ENCODE data around the gene BLM. TPM values are rescaled to one million over a fixed set of nuclear protein-coding genes. Genes with fewer than 3 reads are reported as not detected.

BLM gene
- total and polyA plus RNA-seq, 2 of the 8 experiments (the other 6 are each of a cell fraction or from before 2014, with no cell fraction given), result 15.2 to 46.7 TPM

- TF ChIP-seq CTCF (IDR thresholded peaks at IDR 0.05; ENCODE audit: control extremely low read depth in 1 of 3, insufficient read depth in 1 of 3, low read depth in 1 of 3, low read length in 3 of 3) (peak; percentile 7 to 42 (median 22); a peak in 3 of 4 replicates), RXRA (IDR thresholded peaks at IDR 0.05; ENCODE audit: insufficient read depth, low read depth, low read length) (no peak), TCF12 (IDR thresholded peaks at IDR 0.05; ENCODE audit: low read depth, low read length) (no peak), KDM4A (IDR thresholded peaks at IDR 0.05; ENCODE audit: low read depth, low read length, severe bottlenecking) (peak; percentile 60), GTF2F1 (IDR thresholded peaks at IDR 0.05; ENCODE audit: borderline replicate concordance, low read depth, low read length) (peak; percentile 23; the same call in 1 of the 2 replicates), ASH2L (IDR thresholded peaks at IDR 0.05; ENCODE audit: low read length) (peak; percentile 83), TAF1 (IDR thresholded peaks at IDR 0.05; ENCODE audit: low read depth, low read length) (peak; percentile 96), SP1 (IDR thresholded peaks at IDR 0.05; ENCODE audit: low read depth, low read length) (peak; percentile 82), JUN (IDR thresholded peaks at IDR 0.05; ENCODE audit: low read depth, low read length) (0 out of 2 replicates have a peak, but pooled peaks have one; percentile 8), SP4 (IDR thresholded peaks at IDR 0.05; ENCODE audit: low read length) (peak; percentile 79; the same call in 1 of the 2 replicates), POU5F1 (IDR thresholded peaks at IDR 0.05; ENCODE audit: low read depth, low read length) (no peak), YY1 (IDR thresholded peaks at IDR 0.05; ENCODE audit: low read depth, low read length) (no peak; the same call in 1 of the 2 replicates), USF2 (IDR thresholded peaks at IDR 0.05; ENCODE audit: low read length) (peak; percentile 69; the same call in 1 of the 2 replicates), CREB1 (IDR thresholded peaks at IDR 0.05) (peak; percentile 49), POLR2A (IDR thresholded peaks at IDR 0.05; ENCODE audit: control extremely low read depth in 1 of 2, low read depth in 2 of 2, low read length in 2 of 2) (peak; percentile 90 to 97), TBP (IDR thresholded peaks at IDR 0.05; ENCODE audit: low read depth, low read length) (peak; percentile 91), SP2 (IDR thresholded peaks at IDR 0.05; ENCODE audit: low read length) (peak; percentile 29), PHF8 (conservative IDR thresholded peaks at IDR 0.05; ENCODE audit: low read depth, low read length) (peak; percentile 95), CBX5 (IDR thresholded peaks at IDR 0.05; ENCODE audit: low read depth, low read length) (no peak), MAX (IDR thresholded peaks at IDR 0.05) (peak; percentile 89), TAF7 (optimal IDR thresholded peaks at IDR 0.05; ENCODE audit: borderline replicate concordance, low read depth, low read length) (peak; percentile 65), BRCA1 (IDR thresholded peaks at IDR 0.05; ENCODE audit: low read depth, low read length) (no peak)
Measured at GRCh38 chr15:90716976-90717821, at the start of gene BLM (continued).

Measured in H1 (cell line).